ENCODE measurements around the gene R3HDM1. TPM values are rescaled to one million over a fixed set of nuclear protein-coding genes. Genes with fewer than 3 reads are reported as not detected.
"Not testable (repeated sequence)": the region's sequence is repeated elsewhere in the genome, so short reads cannot be mapped to it uniquely, and the experiment has no call there.

R3HDM1 gene
- total RNA-seq, 4 donors from 2014 or later = 9.7 to 17.5 (median 11.3) TPM

- intact Hi-C loops (cut with DNase I; ENCODE audit: low total_unique reads) = no loop called here
- no peak for TF ChIP-seq POLR2A (IDR thresholded peaks at IDR 0.05)
- TF ChIP-seq, protein P1, sequence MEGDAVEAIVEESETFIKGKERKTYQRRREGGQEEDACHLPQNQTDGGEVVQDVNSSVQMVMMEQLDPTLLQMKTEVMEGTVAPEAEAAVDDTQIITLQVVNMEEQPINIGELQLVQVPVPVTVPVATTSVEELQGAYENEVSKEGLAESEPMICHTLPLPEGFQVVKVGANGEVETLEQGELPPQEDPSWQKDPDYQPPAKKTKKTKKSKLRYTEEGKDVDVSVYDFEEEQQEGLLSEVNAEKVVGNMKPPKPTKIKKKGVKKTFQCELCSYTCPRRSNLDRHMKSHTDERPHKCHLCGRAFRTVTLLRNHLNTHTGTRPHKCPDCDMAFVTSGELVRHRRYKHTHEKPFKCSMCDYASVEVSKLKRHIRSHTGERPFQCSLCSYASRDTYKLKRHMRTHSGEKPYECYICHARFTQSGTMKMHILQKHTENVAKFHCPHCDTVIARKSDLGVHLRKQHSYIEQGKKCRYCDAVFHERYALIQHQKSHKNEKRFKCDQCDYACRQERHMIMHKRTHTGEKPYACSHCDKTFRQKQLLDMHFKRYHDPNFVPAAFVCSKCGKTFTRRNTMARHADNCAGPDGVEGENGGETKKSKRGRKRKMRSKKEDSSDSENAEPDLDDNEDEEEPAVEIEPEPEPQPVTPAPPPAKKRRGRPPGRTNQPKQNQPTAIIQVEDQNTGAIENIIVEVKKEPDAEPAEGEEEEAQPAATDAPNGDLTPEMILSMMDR (IDR thresholded peaks at IDR 0.05) = no peak
- WGBS, 2 donors = 91 to 94% methylated on average over 7 of the region's 7 CpGs
- no peak overlapping the region for H3K4me3 ChIP-seq (ENCODE audit: low read depth, poor library complexity, severe bottlenecking)
- no peak for DNase-seq (ENCODE audit: low spot score in 2 of 2)
Measured at GRCh38 chr2:135641156-135642068, 110.1 kb downstream of the R3HDM1 start.

DNA sequence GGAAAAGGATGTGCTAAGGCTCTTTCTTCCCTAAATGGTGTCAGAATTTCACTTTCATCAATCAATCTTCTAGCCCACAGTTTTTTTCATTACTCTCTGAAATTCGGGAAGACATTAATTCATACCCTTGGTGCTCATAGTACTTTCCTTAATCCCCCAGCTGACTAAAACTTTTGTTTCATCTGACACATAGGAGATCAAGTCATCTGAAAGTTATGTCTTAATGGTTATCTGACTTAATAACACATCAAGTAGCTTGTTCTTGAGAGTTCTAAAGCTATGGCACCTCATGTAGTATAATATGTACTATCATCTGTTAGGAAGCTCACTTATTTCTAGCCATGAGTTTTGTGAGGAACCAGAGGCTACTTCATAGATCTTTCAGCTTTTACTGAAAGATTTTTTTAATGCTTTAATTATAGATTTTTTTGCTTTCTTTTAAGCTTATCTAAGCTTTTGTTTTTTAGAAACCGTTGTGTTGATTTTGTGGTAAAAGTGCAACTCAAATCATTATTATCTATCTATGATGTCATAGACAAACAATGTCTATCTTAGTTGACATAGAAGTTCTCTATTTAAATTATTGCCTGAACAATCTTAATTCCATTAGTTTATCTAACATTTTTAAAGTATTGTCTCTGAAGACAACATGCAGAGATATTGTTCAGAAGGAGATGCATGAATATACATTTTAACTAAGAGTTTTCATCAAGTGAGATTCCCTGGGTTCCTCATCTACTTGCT, 116.7 kb downstream of the R3HDM1 start:
- 75 to 90% methylated on average over 2 of the region's 2 CpGs for WGBS, 2 donors
- no peak for TF ChIP-seq POLR2A (IDR thresholded peaks at IDR 0.05)
- TF ChIP-seq, protein P1 (IDR thresholded peaks at IDR 0.05) = no peak
- H3K4me3 ChIP-seq (ENCODE audit: low read depth, poor library complexity, severe bottlenecking) = no peak overlapping the region
- intact Hi-C loops (cut with DNase I; ENCODE audit: low total_unique reads) = no loop called here
- no peak for DNase-seq (ENCODE audit: low spot score in 2 of 2)

DNA sequence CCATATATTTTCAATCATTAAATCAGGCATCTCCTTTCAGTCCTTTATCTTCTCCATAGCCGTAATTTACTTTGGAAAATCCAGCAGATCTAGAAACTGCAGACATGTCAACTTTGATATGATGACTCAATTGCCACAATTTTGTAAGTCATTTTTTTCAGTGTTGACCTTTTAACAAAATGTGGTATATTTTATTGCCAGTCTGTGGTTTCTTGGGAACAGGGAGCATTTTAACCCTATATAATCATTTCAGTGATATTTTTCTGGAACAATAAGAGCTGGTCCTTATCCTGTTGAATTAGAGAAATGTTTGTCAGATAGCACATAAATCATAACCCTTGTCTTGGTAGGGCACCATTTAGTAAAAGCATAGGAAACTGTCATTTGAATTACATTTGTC, 119.4 kb downstream of the R3HDM1 start:
- DNase-seq (ENCODE audit: low spot score in 2 of 2) = no peak
- intact Hi-C loops (cut with DNase I; ENCODE audit: low total_unique reads) = no loop called here
- WGBS, 2 donors = 89 to 100% methylated on average over 1 of the region's 1 CpG
- no peak for TF ChIP-seq POLR2A (IDR thresholded peaks at IDR 0.05)
- TF ChIP-seq, protein P1 (IDR thresholded peaks at IDR 0.05) = no peak
- no peak overlapping the region for H3K4me3 ChIP-seq (ENCODE audit: low read depth, poor library complexity, severe bottlenecking)

DNA sequence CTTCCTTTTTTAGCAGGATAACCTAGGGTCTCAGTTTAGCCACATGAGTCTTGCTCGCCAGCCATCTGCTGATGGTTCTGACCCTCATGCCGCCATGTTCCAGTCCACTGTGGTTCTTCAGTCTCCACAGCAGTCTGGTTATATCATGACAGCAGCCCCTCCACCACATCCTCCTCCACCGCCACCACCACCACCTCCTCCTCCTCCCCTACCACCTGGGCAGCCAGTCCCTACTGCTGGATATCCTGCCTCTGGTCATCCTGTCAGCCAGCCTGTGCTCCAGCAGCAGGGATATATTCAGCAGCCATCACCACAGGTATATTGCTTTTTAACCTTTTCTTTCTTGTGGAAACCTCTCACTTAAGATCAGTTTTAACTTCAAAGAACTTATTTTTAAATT, 120.4 kb downstream of the R3HDM1 start:
- intact Hi-C loops (cut with DNase I; ENCODE audit: low total_unique reads) = no loop called here
- no peak for DNase-seq (ENCODE audit: low spot score in 2 of 2)
- H3K4me3 ChIP-seq (ENCODE audit: low read depth, poor library complexity, severe bottlenecking) = no peak overlapping the region
- no peak for TF ChIP-seq POLR2A (IDR thresholded peaks at IDR 0.05)
- TF ChIP-seq, protein P1 (IDR thresholded peaks at IDR 0.05) = no peak
- 97 to 98% methylated on average over 3 of the region's 3 CpGs for WGBS, 2 donors

- intact Hi-C loops (cut with DNase I; ENCODE audit: low total_unique reads); DNase-seq (ENCODE audit: low spot score in 2 of 2); H3K4me3 ChIP-seq (ENCODE audit: low read depth, poor library complexity, severe bottlenecking): not testable (repeated sequence)
- 96 to 99% methylated on average over 5 of the region's 5 CpGs for WGBS, 2 donors
Measured at GRCh38 chr2:135654239-135654638, 123.0 kb downstream of the R3HDM1 start.

Measured in lower leg skin (tissue), 4 donors.